Activated CD4-positive, alpha-beta T cell treated with anti-CD3 and anti-CD28 coated beads, Interleukin-2, amount 50 U/mL, for 1 hour (primary cell): ENCODE measurements around the gene EXOSC7.
"Not testable (repeated sequence)": the region's sequence is repeated elsewhere in the genome, so short reads cannot be mapped to it uniquely, and the experiment has no call there.

ENCODE experiments used
- DNase-seq: peaks from one replicate; pipeline ENCODE4 v3.0.0-alpha.2; 2020

Gene EXOSC7

GRCh38 chr3:45026038-45026437, 50.0 kb downstream of the EXOSC7 start, which contains the start of gene CLEC3B:
Gene CLEC3B (plus strand): TSS chr3:45026303. CDS start chr3:45026363, 60 bp downstream.
- DNase-seq: no peak

- DNase-seq: no peak
Observed at GRCh38 chr3:45026957-45027356, 50.9 kb downstream of the EXOSC7 start.

- no peak for DNase-seq
Observed at GRCh38 chr3:45027441-45027840, 51.4 kb downstream of the EXOSC7 start.

- no peak for DNase-seq
Observed at GRCh38 chr3:45029216-45029615, 53.2 kb downstream of the EXOSC7 start.

GRCh38 chr3:45029661-45030060, 53.6 kb downstream of the EXOSC7 start:
- DNase-seq: no peak

- DNase-seq: no peak
Observed at GRCh38 chr3:45031531-45031930, 55.5 kb downstream of the EXOSC7 start.

- DNase-seq: no peak
Observed at GRCh38 chr3:45032113-45032512, 56.1 kb downstream of the EXOSC7 start.

- no peak for DNase-seq
Observed at GRCh38 chr3:45033791-45034190, 57.7 kb downstream of the EXOSC7 start.

GRCh38 chr3:45034612-45035252, 58.7 kb downstream of the EXOSC7 start:
- no peak for DNase-seq

GRCh38 chr3:45035441-45036301, 59.6 kb downstream of the EXOSC7 start:
- DNase-seq: peak; percentile 24

GRCh38 chr3:45037720-45038455, 61.8 kb downstream of the EXOSC7 start:
- DNase-seq: peak; percentile 91

- no peak for DNase-seq
Observed at GRCh38 chr3:45041666-45042065, 65.6 kb downstream of the EXOSC7 start.

- DNase-seq: no peak
Observed at GRCh38 chr3:45042162-45042561, 66.1 kb downstream of the EXOSC7 start.

GRCh38 chr3:45043728-45044299, 67.8 kb downstream of the EXOSC7 start:
- no peak for DNase-seq

GRCh38 chr3:45048244-45048643, 72.2 kb downstream of the EXOSC7 start:
- no peak for DNase-seq

- no peak for DNase-seq
Observed at GRCh38 chr3:45049807-45050206, 73.8 kb downstream of the EXOSC7 start.

GRCh38 chr3:45051685-45052084, 75.6 kb downstream of the EXOSC7 start:
- DNase-seq: no peak

- not testable (repeated sequence) for DNase-seq
Observed at GRCh38 chr3:45053805-45054195, 77.8 kb downstream of the EXOSC7 start.

- no peak for DNase-seq
Observed at GRCh38 chr3:45054196-45054857, 78.3 kb downstream of the EXOSC7 start.

GRCh38 chr3:45055032-45055410, 79.0 kb downstream of the EXOSC7 start:
- DNase-seq: no peak

GRCh38 chr3:45055411-45056143, 79.5 kb downstream of the EXOSC7 start:
- no peak for DNase-seq
